ENCODE measurements around the gene HAL. TPM values are rescaled to one million over a fixed set of nuclear protein-coding genes. Genes with fewer than 3 reads are reported as not detected.
"Not testable (repeated sequence)": the region's sequence is repeated elsewhere in the genome, so short reads cannot be mapped to it uniquely, and the experiment has no call there.

HAL gene
- total RNA-seq, 2 donors from 2014 or later: 0.94 to 2.3 TPM

DNA sequence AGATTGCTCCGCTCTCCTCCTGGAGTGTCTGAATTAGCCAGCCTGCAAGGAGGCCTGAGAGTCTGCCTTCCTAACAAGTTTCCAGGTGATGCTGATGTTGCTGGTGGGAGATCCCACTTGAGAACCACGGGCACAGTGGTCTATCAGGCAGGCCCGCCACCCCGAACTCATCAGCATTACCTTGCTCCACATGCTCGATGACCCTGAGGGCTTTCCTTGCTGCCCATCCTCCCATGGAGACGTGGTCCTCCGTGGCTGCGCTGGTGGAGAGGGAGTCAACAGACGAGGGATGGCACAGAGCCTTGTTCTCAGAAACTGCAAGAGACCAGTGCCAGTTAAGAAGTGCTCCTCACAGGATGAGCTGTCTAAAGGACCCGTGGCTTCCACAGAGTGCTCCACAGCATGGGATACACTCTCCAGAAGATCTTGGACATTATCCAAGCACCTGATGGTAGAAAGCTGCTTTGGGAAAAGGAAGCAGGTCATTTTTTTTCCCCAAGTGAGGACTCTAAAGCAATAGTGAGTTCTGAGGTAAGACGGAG lies 18.3 kb downstream of the HAL start:
- H3K4me1 Mint-ChIP-seq: no peaks in the 10 kb centered on the region
- H3K27ac Mint-ChIP-seq: no peak overlapping the region
- no peak for ATAC-seq
- no peak for DNase-seq
- peaks cover 2% of the 10 kb centered on the region for H3K36me3 Mint-ChIP-seq (ENCODE audit: low read depth)
- no peaks in the 10 kb centered on the region for H3K27me3 Mint-ChIP-seq
- no peak overlapping the region for H3K4me3 Mint-ChIP-seq
- no peaks in the 10 kb centered on the region for H3K9me3 ChIP-seq (ENCODE audit: control insufficient read depth, low read length, poor library complexity, severe bottlenecking)

DNA sequence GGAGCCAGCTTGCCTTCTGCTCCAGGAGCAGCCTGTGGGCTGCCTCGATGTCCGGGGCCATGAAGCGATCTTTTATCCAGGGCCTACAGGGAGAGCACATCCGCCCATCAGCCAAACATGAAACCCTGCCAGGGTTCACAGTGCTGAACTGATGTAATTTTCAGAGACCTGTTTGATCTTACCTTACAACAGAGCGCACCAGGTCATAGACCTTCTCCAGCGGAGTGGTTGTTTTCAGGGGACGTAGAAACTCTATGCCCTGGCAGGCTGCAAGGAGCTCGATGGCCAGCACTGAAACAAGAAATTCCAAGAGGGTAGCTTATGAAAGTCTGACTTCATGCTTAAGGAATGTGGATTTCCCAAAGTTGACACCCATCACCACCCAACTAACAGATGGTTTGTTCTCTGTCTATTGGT lies 19.7 kb downstream of the HAL start:
- no peaks in the 10 kb centered on the region for H3K27me3 Mint-ChIP-seq
- ATAC-seq (no peak), DNase-seq (no peak)
- no peak overlapping the region for H3K4me3 Mint-ChIP-seq
- peaks cover 2% of the 10 kb centered on the region for H3K36me3 Mint-ChIP-seq (ENCODE audit: low read depth)
- H3K9me3 ChIP-seq (ENCODE audit: control insufficient read depth, low read length, poor library complexity, severe bottlenecking): no peaks in the 10 kb centered on the region
- H3K27ac Mint-ChIP-seq: no peak overlapping the region
- H3K4me1 Mint-ChIP-seq: no peaks in the 10 kb centered on the region

DNA sequence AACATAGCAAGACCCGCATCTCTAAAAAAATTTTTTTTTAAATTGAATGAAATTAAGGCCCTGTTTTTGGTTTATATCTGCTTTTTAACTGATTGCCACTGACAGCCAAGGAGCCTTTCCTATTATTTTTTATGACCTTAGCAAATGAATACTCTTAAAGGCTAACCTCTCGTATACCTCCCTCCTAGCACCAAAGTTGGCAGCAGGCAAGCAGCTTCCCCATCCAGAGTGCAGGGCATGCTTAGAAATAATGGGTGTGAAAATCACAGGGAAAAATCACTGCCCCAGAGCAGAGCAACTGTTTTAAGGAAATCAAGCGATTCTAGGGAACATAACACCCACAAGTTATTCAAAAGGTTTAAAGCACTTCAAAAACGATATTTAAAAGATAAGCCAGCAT lies 20.7 kb downstream of the HAL start:
- no peaks in the 10 kb centered on the region for H3K9me3 ChIP-seq (ENCODE audit: control insufficient read depth, low read length, poor library complexity, severe bottlenecking)
- no peak overlapping the region for H3K27ac Mint-ChIP-seq
- H3K36me3 Mint-ChIP-seq (ENCODE audit: low read depth): peaks cover 2% of the 10 kb centered on the region
- H3K4me3 Mint-ChIP-seq: no peak overlapping the region
- DNase-seq (no peak), ATAC-seq (no peak)
- H3K27me3 Mint-ChIP-seq: no peaks in the 10 kb centered on the region
- no peaks in the 10 kb centered on the region for H3K4me1 Mint-ChIP-seq

DNA sequence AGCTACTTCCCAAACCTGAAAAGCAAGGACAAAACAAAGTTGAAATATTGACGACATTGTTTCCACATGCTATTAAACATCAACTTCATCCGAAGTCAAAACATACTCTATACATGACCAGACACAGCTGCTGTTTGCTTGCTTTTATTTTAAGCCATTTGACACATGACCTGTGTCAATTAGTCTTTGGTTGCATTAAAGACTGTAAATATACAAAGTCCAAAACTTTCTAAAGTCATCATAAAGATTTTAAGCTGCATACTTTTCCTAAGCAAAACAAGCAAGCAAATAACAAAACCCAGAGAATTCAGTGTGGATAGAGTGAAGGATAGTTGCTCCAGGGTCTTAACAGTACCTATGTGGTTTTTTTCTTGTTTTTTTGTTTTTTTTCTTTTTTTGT lies 21.8 kb downstream of the HAL start:
- ATAC-seq: no peak
- H3K9me3 ChIP-seq (ENCODE audit: control insufficient read depth, low read length, poor library complexity, severe bottlenecking): no peaks in the 10 kb centered on the region
- DNase-seq: no peak
- no peak overlapping the region for H3K27ac Mint-ChIP-seq
- no peaks in the 10 kb centered on the region for H3K4me1 Mint-ChIP-seq
- no peaks in the 10 kb centered on the region for H3K27me3 Mint-ChIP-seq
- H3K36me3 Mint-ChIP-seq (ENCODE audit: low read depth): peaks cover 2% of the 10 kb centered on the region
- no peak overlapping the region for H3K4me3 Mint-ChIP-seq

DNA sequence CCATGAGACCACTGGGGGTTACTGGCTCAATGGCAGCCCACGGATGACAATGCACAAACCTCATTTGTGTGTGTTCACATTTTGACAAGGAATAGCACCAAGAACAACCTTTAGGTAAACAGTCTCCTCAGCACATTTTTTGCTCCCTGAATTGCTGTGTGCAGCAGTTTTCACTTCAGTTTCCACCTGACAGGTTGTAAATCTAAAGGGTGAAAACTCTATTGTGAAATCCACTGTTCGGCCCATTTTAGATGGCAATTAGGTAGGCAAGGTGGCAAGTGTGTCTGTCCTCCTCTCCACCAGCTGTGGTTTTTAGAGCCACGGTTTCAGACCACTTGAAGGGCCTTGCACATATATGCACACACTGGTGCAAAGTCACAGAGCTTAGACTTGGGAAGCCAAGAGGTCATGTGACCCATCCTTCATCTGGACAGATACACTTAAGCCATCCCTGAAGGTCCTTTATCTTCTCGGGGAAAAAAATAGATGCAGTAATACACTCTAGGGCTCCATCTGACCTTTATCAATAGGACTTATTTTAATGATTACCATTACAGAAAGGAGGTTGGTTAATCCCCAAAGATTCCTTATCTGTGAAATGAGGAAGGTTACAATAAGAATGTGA lies 23.2 kb downstream of the HAL start:
- ATAC-seq: no peak
- no peak overlapping the region for H3K4me3 Mint-ChIP-seq
- no peaks in the 10 kb centered on the region for H3K36me3 Mint-ChIP-seq (ENCODE audit: low read depth)
- no peak for DNase-seq
- no peaks in the 10 kb centered on the region for H3K4me1 Mint-ChIP-seq
- H3K27ac Mint-ChIP-seq: no peak overlapping the region
- no peaks in the 10 kb centered on the region for H3K27me3 Mint-ChIP-seq
- no peaks in the 10 kb centered on the region for H3K9me3 ChIP-seq (ENCODE audit: control insufficient read depth, low read length, poor library complexity, severe bottlenecking)

DNA sequence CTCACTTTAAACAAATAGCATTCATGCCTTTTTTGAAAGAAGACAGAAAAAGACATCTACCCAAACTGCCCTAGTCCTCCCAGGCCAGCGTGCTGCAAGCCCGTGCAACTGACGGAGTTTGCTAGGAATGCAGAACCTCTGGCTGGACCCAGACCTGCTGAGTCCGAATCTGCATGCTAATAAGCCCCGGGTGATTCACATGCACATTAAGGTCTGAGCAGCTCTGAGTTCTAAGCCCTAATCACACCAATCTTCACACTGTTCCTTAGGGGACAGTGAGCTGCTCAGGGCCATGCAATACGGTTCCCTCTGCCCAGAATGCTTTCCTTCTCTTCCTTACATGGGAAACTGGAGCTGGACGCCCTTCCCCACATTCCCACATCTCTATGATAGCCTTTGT lies 25.2 kb downstream of the HAL start:
- Mint-ChIP-seq H3K4me1 (no peaks in the 10 kb centered on the region), H3K4me3 (no peak overlapping the region), H3K36me3 (ENCODE audit: low read depth) (peaks cover 5% of the 10 kb centered on the region), H3K27me3 (no peaks in the 10 kb centered on the region), H3K27ac (no peak overlapping the region)
- ATAC-seq (no peak), DNase-seq (no peak)
- no peaks in the 10 kb centered on the region for H3K9me3 ChIP-seq (ENCODE audit: control insufficient read depth, low read length, poor library complexity, severe bottlenecking)

DNA sequence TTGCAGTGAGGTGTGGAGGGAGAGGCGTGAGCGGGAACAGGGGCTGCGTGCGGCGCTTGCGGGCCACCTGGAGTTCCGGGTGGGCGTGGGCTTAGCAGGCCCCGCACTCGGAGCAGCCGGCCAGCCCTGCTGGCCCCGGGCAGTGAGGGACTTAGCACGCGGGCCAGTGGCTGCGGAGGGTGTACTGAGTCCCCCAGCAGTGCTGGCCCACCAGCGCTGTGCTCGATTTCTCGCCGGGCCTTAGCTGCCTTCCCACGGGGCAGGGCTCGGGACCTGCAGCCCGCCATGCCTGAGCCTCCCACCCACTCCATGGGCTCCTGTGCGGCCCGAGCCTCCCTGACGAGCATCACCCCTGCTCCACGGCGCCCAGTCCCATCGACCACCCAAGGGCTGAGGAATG lies 27.0 kb downstream of the HAL start:
- H3K4me3 Mint-ChIP-seq; H3K27ac Mint-ChIP-seq; H3K27me3 Mint-ChIP-seq; DNase-seq; H3K9me3 ChIP-seq (ENCODE audit: control insufficient read depth, low read length, poor library complexity, severe bottlenecking); ATAC-seq; H3K36me3 Mint-ChIP-seq (ENCODE audit: low read depth); H3K4me1 Mint-ChIP-seq: not testable (repeated sequence)

DNA sequence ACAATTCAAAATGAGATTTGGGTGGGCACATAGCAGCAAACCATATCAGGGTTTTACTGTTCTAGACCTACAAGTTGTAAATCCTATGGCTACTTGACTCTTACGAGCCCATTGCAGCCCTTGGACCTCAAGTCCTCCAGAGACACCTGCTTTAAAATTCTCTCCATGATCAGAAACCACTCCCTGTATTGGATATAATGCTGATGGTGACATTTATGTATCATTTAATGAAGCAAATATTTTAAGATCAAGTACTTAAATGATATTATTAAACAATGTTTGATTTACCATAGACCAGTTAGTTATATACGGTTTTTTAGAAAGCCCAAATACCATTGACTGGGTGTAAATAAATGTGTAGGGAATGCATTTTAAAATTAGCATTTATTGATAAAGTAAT lies 28.8 kb downstream of the HAL start:
- DNase-seq: no peak
- ATAC-seq: no peak
- H3K9me3 ChIP-seq (ENCODE audit: control insufficient read depth, low read length, poor library complexity, severe bottlenecking): no peaks in the 10 kb centered on the region
- Mint-ChIP-seq H3K4me1 (no peaks in the 10 kb centered on the region), H3K4me3 (no peak overlapping the region), H3K27ac (no peak overlapping the region), H3K27me3 (no peaks in the 10 kb centered on the region), H3K36me3 (ENCODE audit: low read depth) (peaks cover 5% of the 10 kb centered on the region)

DNA sequence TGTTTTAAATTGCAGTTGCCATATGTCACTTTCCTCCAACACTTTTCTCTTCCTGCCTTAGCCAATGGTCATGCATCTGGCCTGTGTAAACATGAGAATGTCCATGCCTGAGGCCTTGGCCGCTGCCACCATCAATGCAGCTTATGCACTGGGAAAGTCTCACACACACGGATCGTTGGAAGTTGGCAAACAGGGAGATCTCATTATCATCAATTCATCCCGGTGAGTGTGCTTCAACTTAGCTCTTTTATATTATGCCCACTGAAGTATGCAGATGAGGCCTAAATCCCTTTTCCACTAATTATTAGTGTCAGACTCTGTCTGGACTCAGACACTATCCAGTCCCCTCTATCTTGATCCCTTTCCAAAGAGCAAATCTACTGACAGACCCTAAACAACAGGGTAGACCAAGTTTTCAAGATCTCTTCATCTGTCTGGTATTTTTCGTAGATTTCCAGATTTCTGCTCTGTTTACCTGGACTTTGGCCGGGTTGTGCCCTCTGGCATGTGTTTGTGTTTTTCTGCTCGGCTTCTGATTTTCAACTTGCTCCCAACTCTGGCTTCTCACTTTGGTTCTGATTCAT lies 29.8 kb downstream of the HAL start:
- no peak overlapping the region for H3K4me3 Mint-ChIP-seq
- no peaks in the 10 kb centered on the region for H3K4me1 Mint-ChIP-seq
- ATAC-seq (no peak), DNase-seq (no peak)
- H3K27me3 Mint-ChIP-seq: no peaks in the 10 kb centered on the region
- no peaks in the 10 kb centered on the region for H3K9me3 ChIP-seq (ENCODE audit: control insufficient read depth, low read length, poor library complexity, severe bottlenecking)
- peaks cover 5% of the 10 kb centered on the region for H3K36me3 Mint-ChIP-seq (ENCODE audit: low read depth)
- no peak overlapping the region for H3K27ac Mint-ChIP-seq

DNA sequence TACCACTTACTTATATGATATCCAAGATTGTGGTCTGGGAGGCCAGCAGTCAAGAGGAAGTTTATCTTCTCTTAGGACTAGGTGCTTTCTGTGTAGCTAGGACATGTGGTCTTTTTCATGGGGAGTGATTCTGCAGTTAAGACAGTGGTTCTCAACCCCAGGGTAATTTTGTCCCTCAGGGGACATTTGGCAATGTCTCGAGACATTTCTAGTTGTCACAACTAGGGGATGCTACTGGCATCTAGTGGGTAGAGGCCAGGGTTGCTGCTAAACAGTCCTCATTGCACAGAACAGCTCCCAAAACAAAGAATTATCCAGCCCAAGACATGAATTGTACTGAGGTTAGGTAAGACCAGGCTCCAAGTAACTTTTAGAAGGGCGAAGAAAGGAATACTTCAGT lies 33.0 kb downstream of the HAL start:
- H3K9me3 ChIP-seq (ENCODE audit: control insufficient read depth, low read length, poor library complexity, severe bottlenecking): no peaks in the 10 kb centered on the region
- ATAC-seq (no peak), DNase-seq (no peak)
- Mint-ChIP-seq H3K27me3 (no peaks in the 10 kb centered on the region), H3K27ac (no peak overlapping the region), H3K4me3 (no peak overlapping the region), H3K36me3 (ENCODE audit: low read depth) (peaks cover 5% of the 10 kb centered on the region), H3K4me1 (no peaks in the 10 kb centered on the region)

DNA sequence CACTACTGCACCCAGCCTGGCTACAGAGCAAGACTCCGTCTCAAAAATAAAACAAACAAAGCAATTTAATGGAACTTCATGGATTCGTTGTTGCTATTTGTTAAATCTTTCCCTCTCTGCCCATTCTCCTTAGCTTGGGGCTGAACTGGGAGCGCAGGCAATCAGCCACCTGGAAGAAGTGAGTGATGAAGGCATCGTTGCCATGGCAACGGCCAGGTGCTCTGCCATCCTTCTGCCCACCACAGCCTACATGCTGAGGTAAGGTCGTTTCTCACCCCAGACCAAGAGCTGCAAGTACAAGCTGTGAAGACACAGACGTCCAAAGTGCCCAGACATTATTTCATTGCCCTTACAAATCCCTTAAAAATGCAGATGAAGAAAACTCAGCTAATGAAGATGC lies 33.9 kb downstream of the HAL start:
- H3K9me3 ChIP-seq (ENCODE audit: control insufficient read depth, low read length, poor library complexity, severe bottlenecking): no peaks in the 10 kb centered on the region
- H3K36me3 Mint-ChIP-seq (ENCODE audit: low read depth): peaks cover 5% of the 10 kb centered on the region
- ATAC-seq (no peak), DNase-seq (no peak)
- no peaks in the 10 kb centered on the region for H3K4me1 Mint-ChIP-seq
- H3K4me3 Mint-ChIP-seq: no peak overlapping the region
- H3K27me3 Mint-ChIP-seq: no peaks in the 10 kb centered on the region
- H3K27ac Mint-ChIP-seq: no peak overlapping the region

DNA sequence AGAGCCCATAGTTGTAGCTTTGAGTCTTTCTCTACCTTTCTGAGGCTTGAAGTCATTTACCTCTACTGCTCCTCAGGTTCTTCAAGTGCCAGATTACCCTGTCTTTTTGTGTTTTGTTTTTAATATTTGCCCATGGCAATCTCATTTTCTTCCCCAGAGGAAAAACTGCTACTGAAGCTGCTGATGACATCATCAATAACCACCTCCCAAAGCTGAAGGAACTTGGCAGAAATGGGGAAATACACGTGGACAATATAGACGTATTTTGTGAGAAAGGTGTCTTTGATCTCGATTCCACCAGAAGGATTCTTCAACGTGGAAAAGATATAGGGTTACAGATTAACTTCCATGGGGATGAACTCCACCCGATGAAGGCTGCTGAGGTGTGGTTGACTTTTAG lies 35.9 kb downstream of the HAL start:
- H3K4me1 Mint-ChIP-seq: no peaks in the 10 kb centered on the region
- H3K4me3 Mint-ChIP-seq: no peak overlapping the region
- H3K27ac Mint-ChIP-seq: no peak overlapping the region
- H3K9me3 ChIP-seq (ENCODE audit: control insufficient read depth, low read length, poor library complexity, severe bottlenecking): no peaks in the 10 kb centered on the region
- no peaks in the 10 kb centered on the region for H3K27me3 Mint-ChIP-seq
- no peaks in the 10 kb centered on the region for H3K36me3 Mint-ChIP-seq (ENCODE audit: low read depth)
- ATAC-seq: no peak
- DNase-seq: no peak

DNA sequence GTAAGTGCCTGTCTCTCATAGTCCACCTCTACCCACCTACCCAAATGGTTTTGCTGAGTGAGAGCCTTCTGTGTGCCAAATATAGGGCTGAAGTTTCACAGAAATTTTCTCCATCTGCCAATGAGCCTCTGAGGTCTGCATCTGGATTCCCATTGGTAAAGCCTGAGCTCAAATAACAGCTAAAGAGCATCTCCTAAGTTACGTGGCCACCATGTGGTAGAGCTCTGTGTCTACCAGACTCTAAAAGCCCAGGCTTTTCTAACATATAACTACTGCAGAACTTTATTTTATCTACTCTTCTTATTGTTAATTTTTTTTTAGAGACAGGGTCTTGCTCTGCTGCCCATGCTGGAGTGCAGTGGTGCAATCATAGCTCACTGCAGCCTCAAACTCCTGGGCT lies 37.0 kb downstream of the HAL start:
- Mint-ChIP-seq H3K27ac (no peak overlapping the region), H3K27me3 (no peaks in the 10 kb centered on the region), H3K4me1 (no peaks in the 10 kb centered on the region), H3K36me3 (ENCODE audit: low read depth) (no peaks in the 10 kb centered on the region), H3K4me3 (no peak overlapping the region)
- no peaks in the 10 kb centered on the region for H3K9me3 ChIP-seq (ENCODE audit: control insufficient read depth, low read length, poor library complexity, severe bottlenecking)
- DNase-seq (no peak), ATAC-seq (no peak)

DNA sequence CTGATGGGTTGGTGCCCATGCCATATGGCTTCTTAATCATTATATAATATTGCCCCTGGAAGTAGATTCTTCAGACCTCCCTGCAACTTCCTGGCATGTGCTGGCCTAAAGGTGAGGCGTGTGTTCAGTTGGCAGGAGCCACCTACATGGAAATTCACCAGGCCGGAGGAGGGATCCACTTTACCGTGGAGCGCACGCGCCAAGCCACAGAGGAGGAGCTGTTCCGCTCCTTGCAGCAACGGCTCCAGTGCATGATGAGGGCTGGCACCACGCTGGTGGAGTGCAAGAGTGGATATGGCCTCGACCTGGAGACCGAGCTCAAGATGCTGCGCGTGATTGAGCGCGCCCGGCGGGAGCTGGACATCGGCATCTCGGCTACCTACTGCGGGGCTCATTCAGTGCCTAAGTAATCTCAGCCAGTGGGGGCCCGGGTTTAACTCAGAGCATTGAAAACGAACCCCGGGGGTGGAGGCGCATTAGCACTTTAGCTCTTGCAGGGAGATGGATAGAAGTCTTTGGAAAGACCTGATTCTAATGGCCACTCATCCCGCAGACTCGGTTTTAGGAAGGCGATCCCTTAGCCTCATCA lies 39.5 kb downstream of the HAL start:
- H3K27ac Mint-ChIP-seq: no peak overlapping the region
- no peak for DNase-seq
- no peaks in the 10 kb centered on the region for H3K9me3 ChIP-seq (ENCODE audit: control insufficient read depth, low read length, poor library complexity, severe bottlenecking)
- ATAC-seq: no peak
- no peaks in the 10 kb centered on the region for H3K27me3 Mint-ChIP-seq
- no peak overlapping the region for H3K4me3 Mint-ChIP-seq
- no peaks in the 10 kb centered on the region for H3K4me1 Mint-ChIP-seq
- no peaks in the 10 kb centered on the region for H3K36me3 Mint-ChIP-seq (ENCODE audit: low read depth)
